Uterus (tissue), 4 donors: ENCODE measurements around the gene PMPCA. TPM values are rescaled to one million over a fixed set of nuclear protein-coding genes. Genes with fewer than 3 reads are reported as not detected.

Source experiments
- DNase-seq, 2 donors: peaks; one replicate each; pipeline ENCODE4 v3.0.0-alpha.2; 2019 to 2020
- H3K27ac ChIP-seq, 2 donors: fragments of 200-600 bp; sonication (generic); 1 replicate in 1 of 2; 2 replicates in 1 of 2; pipeline ENCODE4 v1.5.1; 2016 to 2018
- H3K27me3 ChIP-seq, 2 donors: fragments of 200-600 bp; sonication (generic); one replicate each; pipeline ENCODE4 v1.5.1; 2018 to 2019; ENCODE audit warnings: control low read depth in 1 of 2
- H3K36me3 ChIP-seq, 2 donors: fragments of 200-600 bp; sonication (generic); one replicate each; pipeline ENCODE4 v1.5.1; 2019; ENCODE audit warnings: control low read depth in 1 of 2
- H3K4me1 ChIP-seq, 2 donors: fragments of 200-600 bp; sonication (generic); one replicate each; pipeline ENCODE4 v1.5.1; 2018 to 2019; ENCODE audit warnings: control low read depth in 1 of 2
- H3K4me3 ChIP-seq, 2 donors: fragments of 200-600 bp; sonication (generic); 1 replicate in 1 of 2; 2 replicates in 1 of 2; pipeline ENCODE4 v1.5.1; 2018 to 2019; ENCODE audit warnings: mild to moderate bottlenecking in 1 of 2
- H3K9me3 ChIP-seq, 2 donors: fragments of 200-600 bp; sonication (generic); one replicate each; pipeline ENCODE4 v1.5.1; 2019; ENCODE audit warnings: control low read depth in 1 of 2
- POLR2A ChIP-seq, 2 donors: fragments of 450-650 bp; IDR thresholded peaks; one replicate each; pipeline ENCODE4 v1.6.1; 2016; ENCODE audit warnings: antibody characterized with exemption in 2 of 2, mild to moderate bottlenecking in 1 of 2, moderate library complexity in 1 of 2
- intact Hi-C: fragments of 100-400 bp; cut with DNase I; formaldehyde crosslinking; loops from one replicate; pipeline ENCODE4 v1.15.1; 2023; ENCODE audit warnings: low total_unique reads
- total RNA-seq, 4 donors: library from RNA; depleted of rRNA in 3 of 4; stranded (reverse); fragments of >200 nt in 3 of 4; gene quantifications; one replicate each; pipeline versions ENCODE4 v1.1.0 to v1.2.4, GENCODE V29; 2014 to 2023
- TF ChIP-seq, protein P1 (sequence below), 4 experiments: fragments of 200-600 bp in 2 of 4; fragments of 450-650 bp in 2 of 4; sonication (generic) in 2 of 4; IDR thresholded peaks; one replicate each; pipeline ENCODE4 v1.5.1; 2016 to 2019; ENCODE audit warnings: antibody characterized with exemption in 4 of 4, mild to moderate bottlenecking in 2 of 4, moderate library complexity in 1 of 4
- donor health status: DM: yes; HTN: yes; CAD: no.

Gene PMPCA
- total RNA-seq, 4 donors from 2014 or later: 0.77 to 39.0 (median 29.5) TPM

DNA sequence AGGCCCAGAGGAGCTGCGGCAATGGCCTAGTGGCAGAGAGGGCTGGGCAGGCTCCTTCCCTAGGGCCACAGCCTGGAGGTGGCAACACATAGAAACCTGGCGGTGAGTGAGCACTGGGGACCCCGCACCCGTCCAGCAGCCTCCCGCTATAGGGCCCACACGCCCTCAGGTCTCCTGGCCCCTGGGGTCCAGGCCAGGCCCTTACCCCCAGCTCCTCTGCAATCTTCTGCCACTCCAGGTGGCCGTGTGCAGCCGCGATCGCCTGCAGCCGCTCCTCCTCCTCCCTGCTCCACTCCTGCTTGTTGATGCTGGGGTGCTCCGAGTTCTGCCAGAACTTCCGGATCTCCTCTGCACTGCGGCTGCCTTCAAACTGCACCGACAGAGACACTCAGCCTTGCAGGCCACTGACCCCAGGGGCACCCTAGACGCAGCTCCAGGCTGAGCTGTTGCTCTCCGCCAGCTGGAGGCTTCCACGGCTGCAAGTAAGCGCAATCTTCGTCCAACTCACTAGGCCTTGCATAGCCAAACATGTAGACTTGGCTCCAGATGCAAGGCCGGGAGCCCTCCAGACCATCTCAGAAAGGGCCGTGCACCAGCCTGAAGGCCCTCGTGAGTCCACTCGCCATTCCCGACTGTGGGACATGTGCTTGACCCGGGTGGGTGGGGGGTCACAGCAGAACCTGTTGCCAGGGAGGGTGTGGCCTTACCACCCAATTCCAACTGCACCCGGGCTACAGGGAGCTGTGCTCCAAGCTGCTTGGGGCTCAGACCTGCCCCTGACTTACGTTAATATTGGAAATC is 18.5 kb upstream of the PMPCA start:
- TF ChIP-seq POLR2A (IDR thresholded peaks at IDR 0.05): no peak
- TF ChIP-seq, protein P1, sequence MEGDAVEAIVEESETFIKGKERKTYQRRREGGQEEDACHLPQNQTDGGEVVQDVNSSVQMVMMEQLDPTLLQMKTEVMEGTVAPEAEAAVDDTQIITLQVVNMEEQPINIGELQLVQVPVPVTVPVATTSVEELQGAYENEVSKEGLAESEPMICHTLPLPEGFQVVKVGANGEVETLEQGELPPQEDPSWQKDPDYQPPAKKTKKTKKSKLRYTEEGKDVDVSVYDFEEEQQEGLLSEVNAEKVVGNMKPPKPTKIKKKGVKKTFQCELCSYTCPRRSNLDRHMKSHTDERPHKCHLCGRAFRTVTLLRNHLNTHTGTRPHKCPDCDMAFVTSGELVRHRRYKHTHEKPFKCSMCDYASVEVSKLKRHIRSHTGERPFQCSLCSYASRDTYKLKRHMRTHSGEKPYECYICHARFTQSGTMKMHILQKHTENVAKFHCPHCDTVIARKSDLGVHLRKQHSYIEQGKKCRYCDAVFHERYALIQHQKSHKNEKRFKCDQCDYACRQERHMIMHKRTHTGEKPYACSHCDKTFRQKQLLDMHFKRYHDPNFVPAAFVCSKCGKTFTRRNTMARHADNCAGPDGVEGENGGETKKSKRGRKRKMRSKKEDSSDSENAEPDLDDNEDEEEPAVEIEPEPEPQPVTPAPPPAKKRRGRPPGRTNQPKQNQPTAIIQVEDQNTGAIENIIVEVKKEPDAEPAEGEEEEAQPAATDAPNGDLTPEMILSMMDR (IDR thresholded peaks at IDR 0.05): no peak
- no peak for DNase-seq
- intact Hi-C loops: no loop called here
- no peak overlapping the region for H3K4me3 ChIP-seq
- H3K36me3 ChIP-seq: no peaks in the 10 kb centered on the region
- H3K27ac ChIP-seq: no peak overlapping the region
- H3K4me1 ChIP-seq: no peaks in the 10 kb centered on the region
- no peaks in the 10 kb centered on the region for H3K9me3 ChIP-seq
- H3K27me3 ChIP-seq: no peaks in the 10 kb centered on the region

DNA sequence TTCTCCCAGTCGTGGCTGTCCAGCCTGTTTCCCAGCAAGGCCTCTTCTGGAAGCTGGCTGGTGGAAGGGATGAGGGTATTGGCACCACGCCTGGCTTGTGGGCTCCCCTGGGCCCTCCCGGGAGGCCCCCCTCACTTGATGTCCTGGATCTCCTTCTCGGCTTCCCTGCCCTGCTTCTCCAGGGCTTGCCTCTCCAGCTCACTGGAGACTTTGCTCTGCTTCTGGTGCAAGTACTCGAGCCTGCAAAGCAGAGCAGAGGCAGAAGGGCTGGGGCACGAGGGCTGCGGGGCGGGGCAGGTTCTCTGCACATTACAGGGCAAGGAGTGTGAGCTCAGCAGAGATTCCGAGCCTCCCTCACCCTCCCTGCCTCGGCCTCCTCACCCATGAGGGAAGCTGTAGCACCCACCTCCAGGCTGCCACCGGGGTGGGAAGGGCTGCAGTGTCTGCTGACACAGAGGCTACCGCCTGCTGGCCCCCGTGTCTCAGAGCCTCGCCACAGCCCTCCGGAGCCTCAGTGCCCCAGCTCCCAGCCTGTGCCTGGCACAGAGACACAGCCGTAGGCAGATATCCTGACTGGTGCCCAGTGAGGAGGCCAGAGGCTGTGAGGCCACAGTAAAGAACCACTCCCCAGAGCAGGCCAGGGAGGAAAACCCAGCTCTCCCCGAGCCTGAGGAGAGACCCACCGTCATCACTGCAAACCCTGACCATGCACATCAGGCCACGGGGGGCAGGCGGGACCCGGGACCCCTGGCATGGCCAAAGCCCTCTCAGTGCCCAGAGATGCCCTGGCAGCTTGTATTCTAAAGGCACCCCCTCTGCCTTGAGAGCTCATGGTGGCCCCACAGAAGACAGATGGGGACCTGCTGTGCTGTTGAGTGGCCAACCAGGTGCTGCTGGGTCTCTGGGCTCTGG is 17.7 kb upstream of the PMPCA start:
- no peaks in the 10 kb centered on the region for H3K4me1 ChIP-seq
- no peak overlapping the region for H3K27ac ChIP-seq
- DNase-seq: no peak
- no peak overlapping the region for H3K4me3 ChIP-seq
- no peaks in the 10 kb centered on the region for H3K9me3 ChIP-seq
- no peaks in the 10 kb centered on the region for H3K27me3 ChIP-seq
- TF ChIP-seq POLR2A (IDR thresholded peaks at IDR 0.05): no peak
- TF ChIP-seq, protein P1 (IDR thresholded peaks at IDR 0.05): no peak
- intact Hi-C loops: no loop called here
- no peaks in the 10 kb centered on the region for H3K36me3 ChIP-seq

DNA sequence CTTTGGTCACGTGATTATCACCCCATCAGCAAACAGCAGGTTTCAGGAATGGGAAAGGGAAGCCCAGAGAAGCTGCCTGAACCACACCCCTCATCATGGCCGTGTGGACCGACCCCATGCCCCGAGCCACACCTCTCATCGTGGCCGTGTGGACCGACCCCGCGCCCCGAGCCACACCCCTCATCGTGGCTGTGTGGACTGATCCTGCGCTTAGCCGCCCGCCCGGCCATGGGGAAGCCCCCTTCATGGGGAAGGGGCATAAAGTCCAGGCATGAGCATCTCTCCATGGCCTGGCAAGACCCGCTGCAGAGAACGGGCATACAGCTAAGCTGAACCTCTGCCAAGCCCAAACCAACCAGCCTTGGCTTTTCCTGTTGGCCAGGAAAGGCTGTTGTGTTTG is 16.9 kb upstream of the PMPCA start:
- H3K4me1 ChIP-seq: no peaks in the 10 kb centered on the region
- no peak for DNase-seq
- no peak overlapping the region for H3K4me3 ChIP-seq
- TF ChIP-seq POLR2A (IDR thresholded peaks at IDR 0.05): no peak
- TF ChIP-seq, protein P1 (IDR thresholded peaks at IDR 0.05): no peak
- no peak overlapping the region for H3K27ac ChIP-seq
- no peaks in the 10 kb centered on the region for H3K27me3 ChIP-seq
- no peaks in the 10 kb centered on the region for H3K36me3 ChIP-seq
- intact Hi-C loops: no loop called here
- H3K9me3 ChIP-seq: no peaks in the 10 kb centered on the region

DNA sequence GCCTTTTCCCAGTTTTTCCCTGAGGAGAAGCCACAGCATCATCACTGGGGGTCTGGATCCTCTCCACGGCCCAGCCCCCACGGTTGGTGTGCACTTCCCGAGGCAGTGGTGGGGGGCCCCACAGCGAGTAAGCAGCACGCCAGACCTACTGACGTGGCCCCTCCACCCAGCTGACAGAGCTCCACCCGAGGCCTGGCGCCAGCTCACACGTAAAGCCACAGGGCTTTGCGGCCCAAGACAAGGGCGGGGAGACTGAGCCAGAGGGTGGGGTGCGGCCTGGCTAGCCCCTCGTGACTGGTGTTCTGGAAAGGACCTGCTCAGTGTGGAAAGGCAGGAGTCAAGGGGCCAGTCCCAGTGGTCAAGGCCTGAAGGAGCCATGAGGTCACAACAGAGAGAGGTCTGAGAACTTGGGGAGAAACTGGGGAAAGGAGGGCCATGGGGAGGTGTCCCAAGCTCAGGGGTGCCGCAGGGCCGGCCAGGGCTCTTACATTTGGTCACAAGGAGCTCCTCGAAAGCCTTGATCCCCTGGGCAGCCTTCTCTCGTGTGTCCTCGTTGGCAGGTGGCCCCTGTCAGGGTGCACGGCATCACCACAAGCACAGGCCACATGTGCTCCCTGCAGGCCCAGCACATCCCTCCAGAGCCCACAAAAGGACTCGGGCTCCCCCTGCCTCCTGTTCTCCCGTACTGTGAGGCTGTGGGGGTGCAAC is 16.0 kb upstream of the PMPCA start:
- Histone ChIP-seq H3K36me3 (no peaks in the 10 kb centered on the region), H3K27ac (no peak overlapping the region), H3K27me3 (no peaks in the 10 kb centered on the region), H3K9me3 (no peaks in the 10 kb centered on the region), H3K4me1 (peaks cover 4 to 7% of the 10 kb centered on the region in 2 donors), H3K4me3 (no peak overlapping the region)
- intact Hi-C loops: no loop called here
- TF ChIP-seq, protein P1 (IDR thresholded peaks at IDR 0.05): no peak
- TF ChIP-seq POLR2A (IDR thresholded peaks at IDR 0.05): no peak
- DNase-seq: no peak
